ENCODE results near the gene MCM9. TPM values are rescaled to one million over a fixed set of nuclear protein-coding genes. Genes with fewer than 3 reads are reported as not detected.

The MCM9 gene
- 9.6 and 12.3 TPM in 2 replicates for total RNA-seq
- 1.2 and 2.0 TPM in 2 replicates for polyA plus RNA-seq
- polyA plus RNA-seq (2012) = 4.1 and 5.7 TPM in 2 replicates
- 0.04 and 1.2 TPM in 2 replicates for polyA minus RNA-seq (ENCODE audit: low replicate concordance)

- Histone ChIP-seq H3K27ac (ENCODE audit: insufficient read depth, low read length) (peak within 1 kb of the TSS; percentile 86), H3K9me3 (ENCODE audit: control insufficient read depth, insufficient read depth, low read depth, low read length) (no peaks in the 10 kb centered on the region), H4K20me1 (ENCODE audit: control insufficient read depth, extremely low read depth, insufficient read depth, low read length) (no peaks in the 10 kb centered on the region), H3K79me2 (ENCODE audit: control insufficient read depth, insufficient read depth, low read length) (no peaks in the 10 kb centered on the region), H3K4me3 (replicated peaks in 1 of 4; ENCODE audit: control extremely low read depth in 1 of 4, insufficient read depth in 1 of 4, low read depth in 3 of 4, low read length in 4 of 4) (peak within 1 kb of the TSS; percentile 85 to 93 (median 88)), H3K9ac (ENCODE audit: insufficient read depth, low read length) (peak within 1 kb of the TSS; percentile 68), H2AFZ (ENCODE audit: low read length) (peak within 1 kb of the TSS; percentile 98), H3K4me1 (ENCODE audit: control insufficient read depth, extremely low read depth, insufficient read depth, low read length) (no peaks in the 10 kb centered on the region), H3K36me3 (ENCODE audit: control insufficient read depth, insufficient read depth, low read length) (no peaks in the 10 kb centered on the region), H3K27me3 (ENCODE audit: control insufficient read depth, insufficient read depth, low read length) (no peaks in the 10 kb centered on the region), H3K4me2 (ENCODE audit: extremely low read depth, insufficient read depth, low read length) (peak within 1 kb of the TSS; percentile 80)
- TF ChIP-seq CTCF (conservative IDR thresholded peaks at IDR 0.05 in 1 of 2, IDR thresholded peaks at IDR 0.05 in 1 of 2; ENCODE audit: low read depth in 1 of 2, low read length in 2 of 2) (no peak), EZH2 (IDR thresholded peaks at IDR 0.05; ENCODE audit: low read length, missing control alignments) (no peak)
- DNase-seq (ENCODE audit: low read depth in 2 of 2) = peak; percentile 84 to 85
Observed at GRCh38 chr6:118934461-118935330, at the start of gene MCM9. MCM9 (minus strand) TSS chr6:118935159; CDS start chr6:118931723, 3,436 bp downstream.

GRCh38 chr6:118984342-118984741 is 49.4 kb upstream of the MCM9 start:
- Histone ChIP-seq H3K27ac (ENCODE audit: insufficient read depth, low read length) (no peak overlapping the region), H3K36me3 (ENCODE audit: control insufficient read depth, insufficient read depth, low read length) (no peaks in the 10 kb centered on the region), H3K9me3 (ENCODE audit: control insufficient read depth, insufficient read depth, low read depth, low read length) (no peaks in the 10 kb centered on the region), H3K27me3 (ENCODE audit: control insufficient read depth, insufficient read depth, low read length) (no peaks in the 10 kb centered on the region), H3K4me1 (ENCODE audit: control insufficient read depth, extremely low read depth, insufficient read depth, low read length) (no peaks in the 10 kb centered on the region), H2AFZ (ENCODE audit: low read length) (no peak overlapping the region), H3K4me3 (replicated peaks in 1 of 4; ENCODE audit: control extremely low read depth in 1 of 4, insufficient read depth in 1 of 4, low read depth in 3 of 4, low read length in 4 of 4) (no peak overlapping the region), H4K20me1 (ENCODE audit: control insufficient read depth, extremely low read depth, insufficient read depth, low read length) (no peaks in the 10 kb centered on the region), H3K9ac (ENCODE audit: insufficient read depth, low read length) (no peak overlapping the region), H3K79me2 (ENCODE audit: control insufficient read depth, insufficient read depth, low read length) (no peaks in the 10 kb centered on the region), H3K4me2 (ENCODE audit: extremely low read depth, insufficient read depth, low read length) (no peak overlapping the region)
- TF ChIP-seq CTCF (conservative IDR thresholded peaks at IDR 0.05 in 1 of 2, IDR thresholded peaks at IDR 0.05 in 1 of 2; ENCODE audit: low read depth in 1 of 2, low read length in 2 of 2) (no peak), EZH2 (IDR thresholded peaks at IDR 0.05; ENCODE audit: low read length, missing control alignments) (no peak)
- no peak for DNase-seq (ENCODE audit: low read depth in 2 of 2)

- H2AFZ ChIP-seq (ENCODE audit: low read length) = no peak overlapping the region
- no peak for TF ChIP-seq CTCF (conservative IDR thresholded peaks at IDR 0.05 in 1 of 2, IDR thresholded peaks at IDR 0.05 in 1 of 2; ENCODE audit: low read depth in 1 of 2, low read length in 2 of 2)
- no peak for TF ChIP-seq EZH2 (IDR thresholded peaks at IDR 0.05; ENCODE audit: low read length, missing control alignments)
- DNase-seq (ENCODE audit: low read depth in 2 of 2) = no peak
Observed at GRCh38 chr6:118982575-118982911, 47.6 kb upstream of the MCM9 start.

More at GRCh38 chr6:118982575-118982911, 47.6 kb upstream of the MCM9 start:
- H3K4me1 ChIP-seq (ENCODE audit: control insufficient read depth, extremely low read depth, insufficient read depth, low read length) = no peaks in the 10 kb centered on the region
- no peak overlapping the region for H3K4me3 ChIP-seq (replicated peaks in 1 of 4; ENCODE audit: control extremely low read depth in 1 of 4, insufficient read depth in 1 of 4, low read depth in 3 of 4, low read length in 4 of 4)
- H3K9ac ChIP-seq (ENCODE audit: insufficient read depth, low read length) = no peak overlapping the region
- H3K79me2 ChIP-seq (ENCODE audit: control insufficient read depth, insufficient read depth, low read length) = no peaks in the 10 kb centered on the region
- no peaks in the 10 kb centered on the region for H4K20me1 ChIP-seq (ENCODE audit: control insufficient read depth, extremely low read depth, insufficient read depth, low read length)
- H3K27ac ChIP-seq (ENCODE audit: insufficient read depth, low read length) = no peak overlapping the region
- H3K36me3 ChIP-seq (ENCODE audit: control insufficient read depth, insufficient read depth, low read length) = no peaks in the 10 kb centered on the region
- no peaks in the 10 kb centered on the region for H3K27me3 ChIP-seq (ENCODE audit: control insufficient read depth, insufficient read depth, low read length)
- no peaks in the 10 kb centered on the region for H3K9me3 ChIP-seq (ENCODE audit: control insufficient read depth, insufficient read depth, low read depth, low read length)
- no peak overlapping the region for H3K4me2 ChIP-seq (ENCODE audit: extremely low read depth, insufficient read depth, low read length)
